ENCODE data around the gene PWWP2A. TPM values are rescaled to one million over a fixed set of nuclear protein-coding genes. Genes with fewer than 3 reads are reported as not detected.
A peak's percentile ranks its signal among the peaks of the same experiment; 100 is the strongest.
"Not testable (repeated sequence)": the region's sequence is repeated elsewhere in the genome, so short reads cannot be mapped to it uniquely, and the experiment has no call there.

PWWP2A gene
- total and polyA plus RNA-seq, 2 experiments from 2014 or later, result 17.9 to 32.2 TPM

DNA sequence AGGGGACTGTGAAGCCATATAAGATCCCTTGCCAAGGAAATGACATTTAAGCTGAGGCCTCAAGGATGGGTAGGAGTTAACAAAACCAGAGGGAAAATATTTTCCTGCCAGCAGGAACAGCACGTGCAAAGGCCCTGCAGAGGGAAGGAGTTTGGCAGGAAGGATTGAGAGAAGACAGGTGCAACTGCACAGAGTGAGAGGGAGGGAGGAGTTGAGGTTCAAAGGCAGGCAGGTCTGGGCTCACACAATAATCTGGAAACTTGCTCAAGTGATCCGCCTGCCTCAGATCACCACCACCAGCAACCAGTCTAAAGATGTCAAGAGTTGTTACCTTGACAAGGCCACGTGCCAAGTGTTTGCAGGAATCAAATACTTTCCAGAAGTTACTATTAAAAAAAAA is 31.1 kb upstream of the PWWP2A start:
- no peaks in the 10 kb centered on the region for H3K27me3 ChIP-seq
- no peak for DNase-seq (ENCODE audit: low read depth in 1 of 2, low spot score in 1 of 2)
- peaks cover 5% of the 10 kb centered on the region for H3K4me1 ChIP-seq (ENCODE audit: low read depth)
- H3K27ac ChIP-seq, result no peak overlapping the region
- H3K36me3 ChIP-seq, result no peaks in the 10 kb centered on the region
- TF ChIP-seq, protein P1, sequence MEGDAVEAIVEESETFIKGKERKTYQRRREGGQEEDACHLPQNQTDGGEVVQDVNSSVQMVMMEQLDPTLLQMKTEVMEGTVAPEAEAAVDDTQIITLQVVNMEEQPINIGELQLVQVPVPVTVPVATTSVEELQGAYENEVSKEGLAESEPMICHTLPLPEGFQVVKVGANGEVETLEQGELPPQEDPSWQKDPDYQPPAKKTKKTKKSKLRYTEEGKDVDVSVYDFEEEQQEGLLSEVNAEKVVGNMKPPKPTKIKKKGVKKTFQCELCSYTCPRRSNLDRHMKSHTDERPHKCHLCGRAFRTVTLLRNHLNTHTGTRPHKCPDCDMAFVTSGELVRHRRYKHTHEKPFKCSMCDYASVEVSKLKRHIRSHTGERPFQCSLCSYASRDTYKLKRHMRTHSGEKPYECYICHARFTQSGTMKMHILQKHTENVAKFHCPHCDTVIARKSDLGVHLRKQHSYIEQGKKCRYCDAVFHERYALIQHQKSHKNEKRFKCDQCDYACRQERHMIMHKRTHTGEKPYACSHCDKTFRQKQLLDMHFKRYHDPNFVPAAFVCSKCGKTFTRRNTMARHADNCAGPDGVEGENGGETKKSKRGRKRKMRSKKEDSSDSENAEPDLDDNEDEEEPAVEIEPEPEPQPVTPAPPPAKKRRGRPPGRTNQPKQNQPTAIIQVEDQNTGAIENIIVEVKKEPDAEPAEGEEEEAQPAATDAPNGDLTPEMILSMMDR (IDR thresholded peaks at IDR 0.05; ENCODE audit: low read depth, low read length), result no peak
- H3K9me3 ChIP-seq (ENCODE audit: low read depth), result no peaks in the 10 kb centered on the region
- no peak overlapping the region for H3K4me3 ChIP-seq

DNA sequence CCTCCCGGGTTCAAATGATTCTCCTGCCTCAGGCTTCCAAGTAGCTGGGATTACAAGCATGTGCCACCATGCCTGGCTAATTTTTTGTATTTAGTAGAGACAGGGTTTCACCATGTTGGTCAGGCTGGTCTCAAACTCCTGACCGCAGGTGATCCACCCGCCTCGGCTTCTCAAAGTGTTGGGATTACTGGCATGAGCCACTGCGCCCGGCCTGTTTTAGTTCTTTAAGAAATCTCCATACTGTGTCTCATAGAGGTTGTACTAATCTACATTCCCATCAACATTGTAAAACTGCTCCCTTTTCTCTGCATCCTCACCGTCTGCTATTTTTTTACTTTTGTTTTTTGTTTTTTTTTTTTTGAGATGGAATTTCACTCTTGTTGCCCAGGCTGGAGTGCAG is 25.2 kb upstream of the PWWP2A start:
- H3K36me3 ChIP-seq; H3K4me3 ChIP-seq; H3K27me3 ChIP-seq; H3K9me3 ChIP-seq (ENCODE audit: low read depth); H3K4me1 ChIP-seq (ENCODE audit: low read depth); H3K27ac ChIP-seq; DNase-seq (ENCODE audit: low read depth in 1 of 2, low spot score in 1 of 2): not testable (repeated sequence)

DNA sequence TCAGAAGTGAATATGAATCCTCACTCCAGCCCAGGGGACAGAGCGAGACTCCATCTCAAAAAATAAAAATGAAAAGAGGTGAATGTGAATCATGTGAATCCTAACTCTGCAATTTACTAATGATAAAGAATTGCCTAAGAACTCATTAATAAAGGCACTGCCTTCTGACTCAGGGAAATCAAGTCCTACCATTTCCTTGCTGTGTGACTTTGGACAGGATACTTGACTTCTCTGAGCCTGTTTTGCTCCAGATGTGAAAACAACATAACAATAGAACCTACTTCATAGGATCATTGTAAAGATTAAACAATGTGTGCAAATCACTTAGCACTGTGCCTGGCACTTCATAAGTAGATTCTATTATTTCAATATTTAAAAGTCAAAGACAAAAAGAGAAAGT is 15.1 kb upstream of the PWWP2A start:
- no peak overlapping the region for H3K4me3 ChIP-seq
- TF ChIP-seq, protein P1 (IDR thresholded peaks at IDR 0.05; ENCODE audit: low read depth, low read length), result no peak
- H3K27ac ChIP-seq, result no peak overlapping the region
- no peak for DNase-seq (ENCODE audit: low read depth in 1 of 2, low spot score in 1 of 2)
- H3K9me3 ChIP-seq (ENCODE audit: low read depth), result no peaks in the 10 kb centered on the region
- H3K27me3 ChIP-seq, result no peaks in the 10 kb centered on the region
- no peaks in the 10 kb centered on the region for H3K36me3 ChIP-seq
- H3K4me1 ChIP-seq (ENCODE audit: low read depth), result peaks cover 5% of the 10 kb centered on the region

DNA sequence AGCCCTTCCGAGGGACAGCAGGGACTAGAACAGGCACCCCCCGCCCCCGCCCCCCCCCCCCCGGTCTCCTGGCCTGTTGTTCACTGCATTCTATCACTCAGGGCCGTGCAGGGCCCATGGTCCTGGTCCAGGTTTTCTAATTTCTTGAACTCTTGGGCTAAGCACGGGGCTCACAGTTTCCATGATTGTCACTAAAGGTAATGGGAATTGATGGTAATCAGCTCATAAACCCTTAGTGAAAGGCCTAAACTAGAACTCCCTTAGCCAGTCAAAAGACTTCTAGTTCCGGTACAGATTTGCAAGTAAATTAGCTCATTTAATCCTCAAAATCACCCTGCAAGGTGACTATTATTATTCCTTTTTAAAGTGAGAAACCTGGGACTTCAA is 14.7 kb upstream of the PWWP2A start:
- Histone ChIP-seq H3K9me3 (ENCODE audit: low read depth) (no peaks in the 10 kb centered on the region), H3K27ac (no peak overlapping the region), H3K36me3 (no peaks in the 10 kb centered on the region), H3K4me1 (ENCODE audit: low read depth) (peaks cover 5% of the 10 kb centered on the region), H3K27me3 (no peaks in the 10 kb centered on the region), H3K4me3 (no peak overlapping the region)
- TF ChIP-seq, protein P1 (IDR thresholded peaks at IDR 0.05; ENCODE audit: low read depth, low read length), result no peak
- no peak for DNase-seq (ENCODE audit: low read depth in 1 of 2, low spot score in 1 of 2)

DNA sequence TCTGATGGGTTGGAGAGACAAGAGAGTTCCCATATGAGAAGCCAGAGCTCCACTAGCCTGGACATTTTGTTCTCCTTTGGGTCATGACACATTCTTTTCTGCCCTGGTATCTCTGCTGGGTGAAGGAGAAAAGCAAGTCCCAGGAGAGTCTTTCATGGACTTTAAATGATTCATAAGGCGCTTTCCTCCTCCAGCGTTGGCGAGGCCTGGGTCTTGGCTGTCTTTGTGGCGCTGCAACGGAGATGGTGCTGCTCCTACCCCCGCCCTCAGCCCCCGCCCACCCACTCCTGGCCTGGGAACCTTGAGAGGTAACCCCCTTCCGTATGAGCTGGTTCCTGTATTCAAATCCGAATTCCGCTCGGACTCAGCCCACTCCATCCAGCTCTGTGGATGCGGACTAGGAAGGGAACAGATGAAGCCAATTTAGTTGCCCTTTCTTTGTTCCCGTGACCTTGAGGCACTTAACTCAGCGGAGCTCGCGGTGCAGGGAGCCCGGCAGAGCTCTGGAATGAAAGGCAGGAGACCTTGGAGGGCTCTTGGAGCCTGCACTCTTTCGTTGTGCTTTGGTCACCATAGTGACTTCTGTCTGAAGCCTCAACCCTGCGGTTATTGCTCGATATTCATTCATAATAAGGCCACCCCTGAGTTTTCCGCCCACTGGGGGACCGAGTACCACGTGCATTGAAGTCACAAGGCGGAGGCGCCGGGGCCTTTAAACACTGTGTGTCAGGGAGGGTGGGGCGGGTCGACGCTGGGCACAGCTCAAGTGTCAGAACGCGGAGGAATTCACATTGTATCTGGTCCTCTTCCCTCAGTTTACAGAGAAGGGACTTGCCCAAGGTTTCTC is 14.0 kb upstream of the PWWP2A start:
- Histone ChIP-seq H3K4me1 (ENCODE audit: low read depth) (peaks cover 5% of the 10 kb centered on the region), H3K27me3 (no peaks in the 10 kb centered on the region), H3K36me3 (no peaks in the 10 kb centered on the region), H3K27ac (no peak overlapping the region), H3K4me3 (no peak overlapping the region), H3K9me3 (ENCODE audit: low read depth) (no peaks in the 10 kb centered on the region)
- peak; percentile 65 to 77 for DNase-seq (ENCODE audit: low read depth in 1 of 2, low spot score in 1 of 2)
- TF ChIP-seq, protein P1 (IDR thresholded peaks at IDR 0.05; ENCODE audit: low read depth, low read length), result no peak

- H3K4me3 ChIP-seq, result no peak overlapping the region
- H3K27me3 ChIP-seq, result no peaks in the 10 kb centered on the region
- no peak for DNase-seq (ENCODE audit: low read depth in 1 of 2, low spot score in 1 of 2)
- TF ChIP-seq, protein P1 (IDR thresholded peaks at IDR 0.05; ENCODE audit: low read depth, low read length), result no peak
- H3K4me1 ChIP-seq (ENCODE audit: low read depth), result peaks cover 5% of the 10 kb centered on the region
- H3K36me3 ChIP-seq, result no peaks in the 10 kb centered on the region
- no peak overlapping the region for H3K27ac ChIP-seq
- no peaks in the 10 kb centered on the region for H3K9me3 ChIP-seq (ENCODE audit: low read depth)
Observed at GRCh38 chr5:160129841-160130240, 10.6 kb upstream of the PWWP2A start.
